NCI-H510A treated with DMSO at 0.1 percent for 48 hours (cell line): Measurements from ENCODE around the gene TTLL10.
"Not testable (repeated sequence)": the region's sequence is repeated elsewhere in the genome, so short reads cannot be mapped to it uniquely, and the experiment has no call there.

Experiments used
- DNase-seq: peaks from one replicate; lab custom pipeline; 2025; lab: John Stamatoyannopoulos, UW

TTLL10 gene

GRCh38 chr1:1189111-1189510, 15.4 kb downstream of the TTLL10 start:
- DNase-seq: no peak

- DNase-seq: no peak
Measured at GRCh38 chr1:1191734-1192133, 18.1 kb downstream of the TTLL10 start.

- no peak for DNase-seq
Measured at GRCh38 chr1:1194723-1195122, 21.0 kb downstream of the TTLL10 start.

- not testable (repeated sequence) for DNase-seq
Measured at GRCh38 chr1:1195726-1196125, 22.0 kb downstream of the TTLL10 start.

GRCh38 chr1:1196431-1197187, 22.9 kb downstream of the TTLL10 start:
- DNase-seq: no peak

GRCh38 chr1:1197188-1197500, 23.5 kb downstream of the TTLL10 start:
- no peak for DNase-seq

- no peak for DNase-seq
Measured at GRCh38 chr1:1197551-1198422, 24.1 kb downstream of the TTLL10 start.

GRCh38 chr1:1198423-1199140, 24.9 kb downstream of the TTLL10 start:
- no peak for DNase-seq

GRCh38 chr1:1199141-1199960, 25.7 kb downstream of the TTLL10 start:
- DNase-seq: no peak

- DNase-seq: no peak
Measured at GRCh38 chr1:1199961-1200875, 26.5 kb downstream of the TTLL10 start.

GRCh38 chr1:1200876-1201810, 27.5 kb downstream of the TTLL10 start:
- peak; percentile 36 for DNase-seq

- peak; percentile 40 for DNase-seq
Measured at GRCh38 chr1:1202831-1203560, 29.3 kb downstream of the TTLL10 start.

- no peak for DNase-seq
Measured at GRCh38 chr1:1203561-1204424, 30.1 kb downstream of the TTLL10 start.

- DNase-seq: no peak
Measured at GRCh38 chr1:1204425-1204920, 30.8 kb downstream of the TTLL10 start.

GRCh38 chr1:1204998-1205768, 31.5 kb downstream of the TTLL10 start:
- no peak for DNase-seq

GRCh38 chr1:1205769-1206375, 32.2 kb downstream of the TTLL10 start:
- peak; percentile 62 for DNase-seq
